T-helper 1 cell treated with Interleukin-12 subunit alpha and Interleukin-12 subunit beta and Interleukin-4 antibody, amounts not matched to agents 30 ng/mL and 1 ng/mL, for 36 hours (primary cell): ENCODE measurements around the gene INPP5A. TPM values are rescaled to one million over a fixed set of nuclear protein-coding genes. Genes with fewer than 3 reads are reported as not detected.
"Not testable (repeated sequence)": the region's sequence is repeated elsewhere in the genome, so short reads cannot be mapped to it uniquely, and the experiment has no call there.

Experiments used
- intact Hi-C: fragments of 100-400 bp; cut with micrococcal nuclease; formaldehyde crosslinking; loops from one replicate; pipeline ENCODE4 v1.15.1; 2024
- total RNA-seq: library from RNA; stranded (reverse); gene quantifications from 2 replicates; pipeline ENCODE4 v1.2.3, GENCODE V29; 2022

The INPP5A gene
- total RNA-seq, 1 donor from 2014 or later: 19.0 TPM

DNA sequence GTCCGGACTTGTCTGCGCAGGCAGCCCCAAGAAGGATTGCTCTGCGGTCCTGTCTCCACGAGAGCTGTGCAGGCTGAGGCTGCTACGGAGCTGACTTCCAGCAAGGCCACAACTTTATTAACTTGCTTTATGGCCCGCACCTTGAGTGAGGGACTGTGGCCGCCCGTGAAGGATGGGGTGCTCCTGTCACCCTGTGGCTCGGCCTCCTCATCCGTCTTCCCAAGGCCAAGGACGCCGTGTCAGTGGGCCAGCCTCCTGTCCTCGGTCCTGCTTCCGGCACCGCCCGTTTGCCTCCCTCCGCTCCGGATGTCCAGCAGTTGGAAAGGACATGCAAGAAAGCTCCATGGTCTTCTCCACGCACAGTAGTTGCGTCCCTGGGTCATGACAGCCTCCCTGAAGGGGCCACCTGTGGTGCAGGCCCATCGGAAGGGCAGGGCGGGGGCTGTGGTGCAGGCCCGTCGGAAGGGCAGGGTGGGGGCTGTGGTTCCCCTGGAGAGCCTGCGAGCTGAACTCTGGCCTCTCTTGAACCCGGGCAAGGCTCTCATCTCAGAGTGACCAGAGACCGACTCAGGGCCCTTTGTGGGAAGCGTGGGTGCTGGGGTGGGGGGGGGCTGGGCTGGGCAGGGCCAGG is 161.3 kb downstream of the INPP5A start:
- intact Hi-C loops: no loop called here

DNA sequence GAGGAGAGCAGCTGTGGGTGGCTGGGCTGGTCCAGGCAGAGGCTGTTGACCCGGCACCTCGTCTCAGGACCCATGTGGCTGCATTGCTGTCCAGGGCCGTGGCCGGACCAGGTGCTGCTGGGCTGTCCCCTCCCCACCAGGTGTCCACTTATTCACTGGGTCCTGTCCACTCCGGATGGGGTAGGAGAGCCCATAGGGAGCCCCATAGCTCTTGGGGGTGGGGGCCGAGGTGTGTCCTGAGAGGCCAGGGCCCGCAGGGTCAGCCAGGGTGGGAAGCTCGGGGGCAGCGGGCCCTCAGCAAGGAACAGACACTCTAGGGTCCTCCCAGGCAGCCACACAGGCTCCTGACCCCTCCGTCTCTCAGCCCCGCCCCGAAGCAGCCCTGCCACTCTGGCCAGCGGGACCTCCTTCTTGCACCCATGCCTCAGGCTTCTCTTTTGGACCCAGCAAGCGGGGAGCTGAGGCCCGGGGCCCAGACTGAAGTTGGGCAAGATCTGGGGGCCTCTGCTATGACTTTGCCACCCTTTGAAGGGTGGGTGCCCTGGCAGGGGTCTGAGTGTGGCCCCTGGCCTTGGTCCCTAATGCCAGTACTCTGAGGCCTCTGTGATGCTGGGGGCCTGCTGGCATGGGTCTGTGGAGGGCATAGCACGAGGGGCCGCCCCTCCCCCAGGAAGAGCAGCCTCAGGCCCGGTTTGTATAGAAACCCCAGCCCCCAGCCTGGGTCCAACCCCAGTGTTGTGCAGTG is 162.0 kb downstream of the INPP5A start:
- intact Hi-C loops: no loop called here

DNA sequence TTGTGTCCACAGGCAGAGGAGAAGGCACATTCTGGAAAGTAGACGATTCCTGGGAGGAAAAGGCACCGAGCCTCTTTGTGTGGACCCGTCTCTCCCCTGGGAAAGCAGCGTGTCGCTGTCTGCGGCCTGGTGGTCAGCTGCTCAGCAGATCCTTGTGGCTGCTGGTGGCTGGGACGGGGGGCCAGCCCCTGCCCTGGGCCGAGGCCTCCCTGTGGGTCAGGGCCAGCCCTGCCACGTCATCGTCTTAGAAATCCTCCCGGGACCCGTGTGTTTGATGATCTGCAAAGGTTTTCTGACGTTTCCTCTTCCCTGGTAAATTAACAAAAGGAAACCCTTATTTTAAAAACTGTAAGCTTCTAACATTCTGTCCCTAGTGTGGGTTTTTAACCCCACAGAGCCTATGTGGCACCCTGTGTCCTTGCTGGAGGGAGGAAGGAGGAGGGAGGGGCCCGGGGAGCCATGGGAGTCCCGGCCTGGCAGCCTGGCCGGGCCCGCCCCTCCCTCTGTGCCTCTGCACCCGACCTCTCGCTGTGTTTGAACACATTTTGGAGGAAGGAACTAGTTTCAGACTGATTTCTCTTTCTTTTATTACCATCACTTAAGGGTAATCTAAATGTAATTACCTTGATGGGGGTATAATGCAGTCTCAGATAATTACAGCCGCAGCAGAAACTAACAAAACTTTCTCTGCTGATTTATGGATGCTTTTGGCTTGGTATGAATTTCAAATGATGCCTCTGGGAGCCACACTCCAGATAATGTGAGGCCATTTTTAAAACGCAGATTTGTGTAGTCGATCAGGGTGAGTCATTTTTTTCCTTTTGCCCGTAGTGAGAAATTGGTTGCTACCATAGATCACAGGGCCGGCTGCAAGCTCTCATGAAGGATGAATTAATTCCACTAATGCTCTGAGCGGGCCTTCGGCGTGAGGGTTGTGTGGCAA is 162.8 kb downstream of the INPP5A start:
- intact Hi-C loops: no loop called here

DNA sequence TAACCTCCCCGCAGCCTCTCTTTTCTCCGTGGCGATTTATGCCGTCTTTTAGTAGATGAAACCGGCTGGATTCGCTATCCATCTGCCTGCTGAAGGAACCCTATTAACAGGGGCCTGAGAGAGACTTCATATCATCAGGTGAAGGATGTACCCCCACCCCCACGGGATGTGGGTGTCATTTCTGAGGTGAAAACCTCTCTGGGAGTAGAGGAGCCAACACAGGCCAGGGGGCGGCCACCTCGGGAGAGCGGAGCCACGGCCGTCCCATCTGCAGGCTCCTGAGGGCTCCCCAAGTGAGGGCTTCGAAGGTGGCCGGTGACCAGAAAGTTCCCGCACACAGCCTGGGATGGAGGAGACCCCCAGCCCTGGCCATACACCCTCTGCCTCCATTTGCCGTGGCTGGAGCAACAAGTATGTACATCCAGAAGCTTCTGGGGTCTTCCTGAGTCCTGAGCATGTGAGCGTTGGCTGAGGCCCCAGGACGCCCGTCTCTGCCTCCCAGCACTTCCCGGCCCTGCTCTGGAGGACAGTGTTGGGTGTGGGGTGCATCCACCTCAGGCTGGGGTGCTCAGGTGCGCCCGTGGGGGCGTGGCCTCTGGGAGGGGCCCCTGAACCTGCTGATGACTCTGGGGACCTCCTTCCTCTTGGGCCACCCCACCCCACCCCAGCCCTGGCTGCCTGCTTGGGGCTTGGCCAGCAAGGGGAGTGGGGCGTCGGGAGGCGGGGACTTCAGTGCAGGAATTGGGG is 163.7 kb downstream of the INPP5A start:
- intact Hi-C loops: no loop called here

DNA sequence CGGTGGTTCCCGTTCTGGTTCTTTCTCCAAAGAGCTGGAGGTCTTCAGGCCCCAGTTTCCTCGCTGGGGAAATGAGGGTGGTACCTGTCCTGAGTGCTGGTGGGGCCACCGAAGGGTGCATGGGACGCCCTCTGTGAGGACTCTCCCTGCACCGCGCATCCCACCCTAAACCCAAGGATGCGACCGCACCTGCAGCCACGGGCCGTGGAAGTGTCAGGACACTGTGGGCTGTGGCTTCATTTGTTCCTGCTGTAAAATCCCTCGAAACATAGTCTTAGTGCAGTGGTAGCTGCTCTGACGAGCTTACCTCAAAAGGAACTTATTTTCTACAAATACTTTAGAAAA is 164.2 kb downstream of the INPP5A start:
- intact Hi-C loops: no loop called here

DNA sequence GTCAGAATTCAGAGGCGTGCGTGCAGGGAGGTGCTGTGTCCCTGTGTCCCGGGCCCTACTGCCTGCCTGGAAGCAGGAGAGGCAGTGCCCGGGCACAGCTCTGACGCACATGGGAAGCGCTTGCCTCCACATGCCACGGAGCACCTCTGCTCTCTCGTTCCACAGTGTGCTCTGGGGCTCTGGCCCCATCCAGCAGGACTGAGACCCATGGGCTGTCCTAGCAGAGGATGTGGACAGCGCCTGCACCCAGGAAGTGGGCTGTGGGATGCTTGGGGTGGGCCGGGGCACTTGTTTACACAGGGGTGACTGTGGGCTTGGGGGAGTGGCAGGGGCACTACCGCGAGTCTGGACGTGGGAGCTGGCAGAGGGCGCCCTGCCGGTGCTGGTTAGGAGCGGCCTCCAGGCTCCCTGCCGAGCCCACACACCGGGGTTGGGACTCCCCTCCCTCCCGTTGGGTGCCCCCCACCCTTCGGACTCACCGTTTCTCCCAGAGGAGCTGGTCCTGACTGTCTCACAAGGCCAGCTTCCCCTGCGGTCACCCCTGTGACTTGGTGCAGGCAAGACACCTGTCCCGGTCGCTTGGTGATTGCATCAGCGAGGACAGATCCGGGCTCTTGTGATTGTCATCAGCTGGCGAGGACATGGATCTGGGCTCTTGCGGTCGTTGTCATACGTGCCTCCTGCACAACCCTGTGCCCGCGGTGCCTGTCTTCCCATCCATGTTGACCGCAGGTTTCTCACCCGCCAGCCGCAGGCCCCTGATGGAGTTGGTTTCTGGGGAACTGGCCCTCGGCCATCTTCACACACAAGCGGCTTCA is 165.2 kb downstream of the INPP5A start:
- intact Hi-C loops: no loop called here

DNA sequence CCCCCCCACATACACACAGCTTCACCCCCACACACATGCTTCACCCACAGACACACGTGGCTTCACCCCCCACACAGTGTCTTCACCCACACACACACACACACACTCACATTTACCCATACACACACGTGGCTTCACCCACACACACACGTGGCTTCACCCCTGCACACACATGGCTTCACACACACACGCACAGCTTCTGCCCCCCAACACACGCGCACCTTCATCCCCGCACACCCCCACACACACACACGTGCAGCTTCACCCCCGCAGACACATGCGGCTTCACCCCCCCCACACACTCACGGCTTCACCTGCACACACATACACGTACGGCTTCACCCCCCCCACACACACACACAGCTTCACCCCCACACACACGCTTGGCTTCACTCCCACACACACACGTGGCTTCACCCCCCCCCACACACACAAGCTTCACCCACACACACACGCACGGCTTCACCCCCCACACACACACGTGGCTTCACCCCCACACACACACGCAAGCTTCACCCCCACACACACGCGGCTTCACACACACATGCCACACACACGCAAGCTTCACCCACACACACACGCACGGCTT is 165.9 kb downstream of the INPP5A start:
- intact Hi-C loops: no loop called here

DNA sequence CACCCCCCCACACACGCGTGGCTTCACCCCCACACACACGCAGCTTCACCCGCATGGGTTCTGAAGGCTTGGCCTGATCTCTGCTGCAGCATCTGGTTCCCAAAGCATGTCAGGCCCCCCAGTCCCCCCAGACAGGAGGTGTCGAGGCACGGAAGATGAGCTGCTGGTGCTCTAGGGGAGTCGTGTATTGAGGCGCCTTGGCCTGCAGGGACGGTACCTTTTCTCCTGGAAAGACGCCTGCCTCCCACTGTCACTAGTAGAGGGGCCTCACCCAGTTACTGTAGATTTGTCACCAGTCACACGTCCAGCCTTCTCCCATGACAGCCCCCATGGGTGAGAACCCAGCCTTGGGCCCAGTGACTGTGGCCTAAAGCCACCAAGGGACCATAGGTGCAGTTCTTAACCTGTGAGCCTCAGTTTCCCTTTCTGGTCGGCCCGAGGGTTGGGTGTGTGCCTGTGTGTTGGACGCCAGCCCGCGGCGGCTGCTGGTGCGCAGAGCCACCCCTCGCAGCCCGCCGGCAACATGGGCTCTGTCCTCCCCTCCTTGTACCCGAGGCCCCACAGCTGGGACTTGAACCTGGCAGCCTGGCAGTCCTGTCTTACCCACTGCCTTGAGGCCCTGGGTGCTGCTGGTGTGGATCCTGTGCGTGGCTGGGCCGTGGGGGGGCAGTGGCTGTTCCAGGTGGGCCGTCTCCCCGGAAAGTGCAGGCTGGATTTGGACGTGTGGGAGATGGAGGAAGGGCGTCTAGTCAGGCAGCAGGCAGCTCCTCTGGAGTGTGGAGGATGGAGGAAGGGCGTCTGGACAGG is 166.6 kb downstream of the INPP5A start:
- intact Hi-C loops: no loop called here

DNA sequence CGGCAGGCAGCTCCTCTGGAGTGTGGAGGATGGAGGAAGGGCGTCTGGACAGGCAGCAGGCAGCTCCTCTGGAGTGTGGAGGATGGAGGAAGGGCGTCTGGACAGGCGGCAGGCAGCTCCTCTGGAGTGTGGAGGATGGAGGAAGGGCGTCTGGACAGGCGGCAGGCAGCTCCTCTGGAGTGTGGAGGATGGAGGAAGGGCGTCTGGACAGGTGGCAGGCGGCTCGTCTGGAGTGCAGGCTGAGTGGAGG is 167.2 kb downstream of the INPP5A start:
- intact Hi-C loops: not testable (repeated sequence)

DNA sequence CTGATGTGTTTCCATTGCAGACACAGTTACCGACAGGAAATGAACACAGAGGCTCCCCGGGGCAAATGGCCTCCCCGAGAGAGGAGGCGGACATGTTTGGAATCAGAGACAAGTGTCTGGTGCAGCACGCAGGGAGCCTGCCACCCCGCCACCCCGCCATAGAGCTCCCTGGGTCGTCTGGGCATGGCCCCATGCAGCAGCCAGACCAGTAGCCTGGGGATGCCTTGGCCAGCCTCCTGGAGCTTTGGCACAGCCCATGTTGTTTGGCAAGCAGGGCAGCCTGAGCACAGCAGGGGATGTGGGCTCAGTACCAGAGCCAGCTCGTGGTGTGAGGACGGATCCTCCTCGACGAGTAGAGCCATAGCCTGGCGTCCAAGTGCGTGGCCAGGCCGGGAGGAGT is 167.6 kb downstream of the INPP5A start:
- intact Hi-C loops: no loop called here

DNA sequence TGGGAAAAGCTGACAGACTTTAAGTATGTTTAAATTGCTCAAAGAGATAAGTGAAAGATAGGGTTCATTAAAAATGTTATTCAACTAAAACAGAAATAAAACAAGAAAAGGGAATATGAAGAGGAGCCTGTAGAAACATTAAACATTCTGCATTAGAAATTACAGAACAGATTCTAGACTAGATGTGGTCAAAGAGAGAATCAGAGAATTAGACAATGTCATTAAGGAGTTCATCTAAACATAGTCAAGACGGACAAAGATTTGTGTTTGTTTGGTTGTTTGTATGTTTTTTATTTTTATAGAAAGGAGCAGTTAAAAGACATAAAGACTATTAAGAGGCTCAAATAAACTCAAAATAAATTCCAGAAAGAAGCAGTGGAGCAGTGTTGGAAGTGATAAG is 168.4 kb downstream of the INPP5A start:
- intact Hi-C loops: no loop called here

DNA sequence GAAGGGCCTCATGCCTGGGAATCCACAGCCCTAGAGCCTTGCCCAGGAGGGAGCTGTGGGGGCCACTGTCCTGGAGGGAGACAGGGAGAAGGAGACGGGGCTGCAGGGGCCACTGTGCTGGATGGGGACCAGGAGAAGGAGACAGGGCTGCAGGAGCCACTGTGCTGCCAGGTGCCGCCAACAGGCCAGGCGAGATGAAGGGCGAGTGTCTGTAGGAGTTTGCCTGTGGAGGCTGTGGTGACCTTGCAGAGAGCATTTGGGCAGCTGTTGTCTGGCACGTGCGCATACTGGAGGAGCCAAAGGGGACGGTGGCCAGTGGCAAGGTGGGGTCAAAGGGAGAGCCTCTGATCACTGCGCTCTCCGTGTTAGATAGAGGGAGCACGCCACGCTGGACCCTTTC is 169.1 kb downstream of the INPP5A start:
- intact Hi-C loops: no loop called here

DNA sequence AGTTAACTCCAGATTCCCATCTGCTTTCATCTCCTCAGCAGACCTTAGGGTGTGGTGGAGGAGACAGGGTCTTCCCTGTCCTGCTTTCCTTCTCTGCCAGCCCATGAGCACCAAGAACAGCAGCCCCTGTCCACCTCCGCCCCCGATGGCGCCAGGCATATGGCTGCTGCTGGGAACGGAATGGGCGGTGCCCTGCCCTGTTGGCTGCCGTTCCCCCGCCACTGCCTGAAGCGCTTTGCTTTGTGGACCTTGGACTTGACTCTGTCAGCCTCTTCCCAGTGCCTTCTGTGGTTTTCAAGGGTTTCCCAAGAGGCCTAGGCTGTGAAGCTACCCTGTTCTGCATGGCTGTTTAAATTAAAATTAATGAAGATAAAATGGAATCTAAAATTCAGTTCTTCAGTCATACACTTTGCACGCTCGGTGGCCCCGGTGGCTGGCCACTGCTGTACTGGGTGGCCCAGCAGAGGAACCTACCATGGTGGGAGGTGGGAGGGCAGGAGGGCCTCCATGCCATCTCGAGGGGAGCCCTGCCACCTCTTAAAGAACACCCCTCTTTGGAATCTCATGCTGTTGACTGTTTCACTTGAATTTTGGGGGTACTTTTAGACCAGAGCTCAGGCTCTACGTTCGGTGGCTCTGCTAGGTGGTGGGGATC is 169.7 kb downstream of the INPP5A start:
- intact Hi-C loops: no loop called here

DNA sequence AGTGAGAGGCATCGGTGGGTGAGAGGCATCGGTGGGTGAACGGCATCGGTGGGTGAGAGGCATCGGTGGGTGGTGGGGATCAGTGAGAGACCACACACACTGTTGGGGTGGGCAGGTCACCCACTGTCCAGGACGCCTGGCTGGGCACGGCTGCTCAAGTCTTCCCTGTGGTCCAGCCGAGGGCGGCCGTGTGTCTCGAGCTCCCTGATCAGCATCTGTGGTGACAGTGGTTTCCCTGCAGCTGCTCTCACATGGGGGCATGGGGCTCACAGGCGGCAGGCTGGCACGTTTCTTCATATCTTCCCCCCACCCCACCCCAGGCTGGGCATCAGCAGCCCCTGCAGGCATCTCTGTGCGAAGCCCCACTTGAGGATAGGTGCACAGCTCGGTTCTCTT is 170.2 kb downstream of the INPP5A start:
- intact Hi-C loops: no loop called here

DNA sequence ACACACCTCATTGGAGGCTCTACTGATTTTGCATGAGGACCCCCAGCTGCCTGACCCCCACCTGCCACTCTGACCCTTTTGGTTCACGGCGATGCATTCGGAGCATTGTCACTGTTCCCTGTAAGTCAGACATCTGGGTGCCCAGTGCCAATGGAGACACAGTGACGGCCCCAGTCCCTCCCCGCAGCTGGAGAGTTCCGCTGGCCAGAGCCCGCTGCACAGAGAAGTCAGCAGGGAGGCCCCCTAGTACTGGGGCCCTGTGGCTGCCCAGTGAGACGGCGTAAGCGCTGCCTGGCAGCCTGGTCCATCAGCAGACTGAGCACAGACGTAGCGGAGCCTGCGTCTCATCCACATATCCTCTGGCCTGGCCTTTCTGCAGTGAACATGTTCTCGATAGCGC is 170.9 kb downstream of the INPP5A start:
- intact Hi-C loops: no loop called here

DNA sequence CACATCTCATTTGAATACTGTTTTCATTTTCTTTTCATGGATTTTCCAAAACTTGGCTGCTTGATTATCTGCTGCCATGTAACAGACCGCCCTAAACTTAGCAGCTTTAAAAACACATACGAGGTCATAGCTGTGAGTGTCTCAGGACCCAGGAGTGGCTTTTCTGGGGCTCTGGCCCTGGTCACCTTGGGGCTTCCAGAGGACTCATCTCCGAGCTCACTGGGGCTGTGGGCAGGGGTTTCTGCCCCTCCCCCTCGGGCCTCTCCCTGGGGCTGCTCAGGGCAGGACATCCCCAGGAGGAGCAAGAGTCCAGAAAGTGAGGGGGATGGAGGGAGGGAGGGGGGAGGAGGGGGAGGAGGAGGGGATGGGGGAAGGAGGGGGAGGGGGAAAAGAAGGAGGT is 171.3 kb downstream of the INPP5A start:
- intact Hi-C loops: no loop called here

DNA sequence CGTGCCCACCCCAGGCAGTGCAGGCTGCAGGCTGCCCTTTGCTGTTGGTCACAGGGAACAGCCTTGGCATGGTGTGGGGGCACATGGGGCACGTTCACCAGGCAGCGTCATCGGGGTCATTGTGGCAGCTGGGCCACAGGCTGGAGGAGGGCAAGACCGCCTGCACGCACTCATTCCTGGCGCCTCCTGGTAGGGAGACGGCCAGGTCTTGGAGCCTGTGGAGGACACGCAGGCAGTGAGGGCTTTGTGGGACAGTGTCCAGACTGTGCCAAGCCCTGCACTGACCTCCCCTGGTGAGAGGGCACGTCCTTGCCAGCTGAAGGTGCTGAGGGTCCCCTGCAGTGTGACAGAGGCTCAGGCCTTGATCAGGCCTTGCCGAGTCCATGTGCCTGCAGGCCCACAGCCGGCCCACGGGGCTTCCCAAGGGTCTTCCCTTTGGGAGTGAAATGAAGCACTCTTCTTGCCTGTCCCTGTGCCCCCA is 171.9 kb downstream of the INPP5A start:
- intact Hi-C loops: no loop called here

DNA sequence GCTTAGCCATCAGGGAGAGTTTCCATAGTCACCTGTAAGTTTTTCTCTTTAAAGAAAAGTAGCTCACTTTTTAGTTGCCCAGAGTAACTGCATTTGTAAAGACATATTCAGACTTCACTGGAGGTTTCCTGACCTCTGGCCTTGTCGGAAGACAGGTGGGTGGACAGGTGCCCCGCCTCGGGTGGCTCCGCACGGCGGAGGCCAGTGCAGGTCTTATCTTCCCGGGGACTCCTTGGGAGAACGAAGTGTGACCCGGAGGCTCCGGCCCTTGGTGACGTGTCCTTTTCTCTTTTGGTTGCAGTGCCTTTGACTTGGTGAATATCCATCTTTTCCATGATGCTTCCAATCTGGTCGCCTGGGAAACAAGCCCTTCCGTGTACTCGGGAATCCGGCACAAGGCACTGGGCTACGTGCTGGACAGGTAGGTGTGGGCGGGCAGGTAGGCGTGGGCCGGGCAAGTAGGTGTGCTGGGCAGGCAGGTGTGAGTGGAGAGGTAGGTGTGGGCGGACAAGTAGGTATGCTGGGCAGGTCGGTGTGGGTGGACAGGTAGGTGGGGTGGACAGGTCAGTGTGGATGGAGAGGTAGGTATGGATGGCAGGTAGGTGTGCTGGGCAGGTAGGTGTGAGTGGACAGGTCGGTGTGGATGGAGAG is 172.6 kb downstream of the INPP5A start:
- intact Hi-C loops: no loop called here
